Natural killer cell (primary cell): ENCODE results near the gene CAVIN1. TPM values are rescaled to one million over a fixed set of nuclear protein-coding genes. Genes with fewer than 3 reads are reported as not detected.
A peak's percentile ranks its signal among the peaks of the same experiment; 100 is the strongest.

ENCODE experiments used
- ATAC-seq, 3 donors: fragments of 150-1000 bp in 2 of 3; fragments of 200-7000 bp in 1 of 3; cut with Tn5 transposase; 1 replicate in 1 of 3; 2 replicates in 2 of 3; pipeline ENCODE4 v1.10.0; 2021; ENCODE audit warnings: mild to moderate bottlenecking in 2 of 3, moderate library complexity in 2 of 3
- DNase-seq, 2 donors: peaks; one replicate each; pipeline versions ENCODE4 v3.0.0 to v3.0.0-alpha.2; 2013 to 2021; ENCODE audit warnings: mixed read lengths in 1 of 2
- H3K27ac ChIP-seq: one replicate; pipeline ENCODE4 v1.5.1; 2013; ENCODE audit warnings: mild to moderate bottlenecking, low read length
- H3K27me3 ChIP-seq: one replicate; pipeline ENCODE4 v1.6.1; 2013; ENCODE audit warnings: low read length; ENCODE audit not compliant: control insufficient read depth, insufficient read depth
- H3K36me3 ChIP-seq: one replicate; pipeline ENCODE4 v1.6.1; 2013; ENCODE audit warnings: low read length; ENCODE audit not compliant: control insufficient read depth, insufficient read depth
- H3K4me1 ChIP-seq: one replicate; pipeline ENCODE4 v1.6.1; 2013; ENCODE audit warnings: low read length; ENCODE audit not compliant: control insufficient read depth, insufficient read depth
- H3K4me3 ChIP-seq: one replicate; pipeline ENCODE4 v1.5.1; 2013; ENCODE audit warnings: low read length
- H3K9me3 ChIP-seq: one replicate; pipeline ENCODE4 v1.6.1; 2013; ENCODE audit warnings: low read length; ENCODE audit not compliant: control insufficient read depth, insufficient read depth
- H3K27ac Mint-ChIP-seq, 2 donors: one replicate each; pipeline ENCODE4 v1.8.0; 2022; ENCODE audit warnings: mild to moderate bottlenecking in 2 of 2, mixed read lengths in 2 of 2, moderate library complexity in 1 of 2
- H3K27me3 Mint-ChIP-seq, 2 donors: one replicate each; pipeline ENCODE4 v1.8.0; 2022; ENCODE audit warnings: low read depth in 2 of 2, mixed read lengths in 2 of 2
- H3K36me3 Mint-ChIP-seq: one replicate; pipeline ENCODE4 v1.8.0; 2022; ENCODE audit warnings: mixed read lengths
- H3K4me1 Mint-ChIP-seq, 2 donors: one replicate each; pipeline ENCODE4 v1.8.0; 2022; ENCODE audit warnings: mixed read lengths in 2 of 2
- H3K4me3 Mint-ChIP-seq: one replicate; pipeline ENCODE4 v1.8.0; 2022; ENCODE audit warnings: mild to moderate bottlenecking, moderate library complexity, mixed read lengths
- H3K9me3 Mint-ChIP-seq, 2 donors: one replicate each; pipeline ENCODE4 v1.8.0; 2022; ENCODE audit warnings: mixed read lengths in 2 of 2
- CTCF ChIP-seq: fragments of 200-600 bp; IDR thresholded peaks from one replicate; pipeline ENCODE4 v1.8.0; 2022; ENCODE audit warnings: antibody characterized with exemption
- WGBS: methylation state at CpG from one replicate; pipeline ENCODE4 v1.1.7; 2013; ENCODE audit warnings: missing lambda C conversion rate; ENCODE audit not compliant: insufficient coverage; 5-methylcytosine and 5-hydroxymethylcytosine counted together
- intact Hi-C: fragments of 100-400 bp; cut with micrococcal nuclease; formaldehyde crosslinking; loops from one replicate; pipeline ENCODE4 v1.14.2; 2022
- total RNA-seq, 4 donors: library from RNA; stranded (reverse); fragments of 120-200 nt in 1 of 4; gene quantifications; one replicate each; pipeline versions ENCODE4 v1.2.3 to v1.2.4, GENCODE V29; 2013 to 2022

CAVIN1 gene
- under 1 TPM in 2 of 3 donors, not detected in 1; 0.11 to 0.20 TPM for total RNA-seq
- total RNA-seq (2013) = not detected

- H3K4me3 ChIP-seq = peak within 1 kb of the TSS; percentile 11
- no peaks in the 10 kb centered on the region for H3K36me3 ChIP-seq
- Mint-ChIP-seq H3K9me3 (no peaks in the 10 kb centered on the region), H3K27me3 (peaks cover 40 to 43% of the 10 kb centered on the region in 2 donors), H3K27ac (no peak within 1 kb of the TSS), H3K36me3 (no peaks in the 10 kb centered on the region), H3K4me1 (peaks cover 6 to 21% of the 10 kb centered on the region in 2 donors), H3K4me3 (peak within 1 kb of the TSS; percentile 66)
- 5% methylated on average over 57 of the region's 58 CpGs for WGBS
- no peak within 1 kb of the TSS for H3K27ac ChIP-seq
- peaks cover 18% of the 10 kb centered on the region for H3K4me1 ChIP-seq
- no peaks in the 10 kb centered on the region for H3K9me3 ChIP-seq
- peaks cover 28% of the 10 kb centered on the region for H3K27me3 ChIP-seq
- ATAC-seq = peak in 1 of 3 donors; percentile 36
- no peak for DNase-seq
- TF ChIP-seq CTCF = no peak
- intact Hi-C loops = no loop called here
Measured at GRCh38 chr17:42422958-42423712, at the start of gene CAVIN1. Gene CAVIN1 (minus strand): TSS chr17:42423256. CDS start chr17:42423097, 159 bp downstream.

- Mint-ChIP-seq H3K4me3 (no peak overlapping the region), H3K9me3 (no peaks in the 10 kb centered on the region), H3K4me1 (no peaks in the 10 kb centered on the region), H3K27ac (no peak overlapping the region), H3K36me3 (no peaks in the 10 kb centered on the region), H3K27me3 (peaks cover 11 to 19% of the 10 kb centered on the region in 2 donors)
- 91% methylated on average over 5 of the region's 5 CpGs for WGBS
- H3K27ac ChIP-seq = no peak overlapping the region
- DNase-seq (no peak), ATAC-seq (no peak)
- no peak for TF ChIP-seq CTCF
- H3K9me3 ChIP-seq = no peaks in the 10 kb centered on the region
- H3K4me3 ChIP-seq = no peak overlapping the region
- intact Hi-C loops = no loop called here
- no peaks in the 10 kb centered on the region for H3K36me3 ChIP-seq
- no peaks in the 10 kb centered on the region for H3K4me1 ChIP-seq
- H3K27me3 ChIP-seq = no peaks in the 10 kb centered on the region
Measured at GRCh38 chr17:42467889-42468288, 44.8 kb upstream of the CAVIN1 start.

- no peak overlapping the region for H3K27ac Mint-ChIP-seq
- no peak overlapping the region for H3K4me3 ChIP-seq
- H3K4me1 ChIP-seq = peaks cover 5% of the 10 kb centered on the region
- H3K36me3 Mint-ChIP-seq = no peaks in the 10 kb centered on the region
- intact Hi-C loops = no loop called here
- no peak for ATAC-seq
- no peak overlapping the region for H3K27ac ChIP-seq
- H3K36me3 ChIP-seq = no peaks in the 10 kb centered on the region
- DNase-seq = no peak
- peaks cover 23 to 35% of the 10 kb centered on the region in 2 donors for H3K27me3 Mint-ChIP-seq
- H3K9me3 ChIP-seq = no peaks in the 10 kb centered on the region
- no peak for TF ChIP-seq CTCF
- no peak overlapping the region for H3K4me3 Mint-ChIP-seq
- WGBS = 93% methylated on average over 1 of the region's 4 CpGs
- no peaks in the 10 kb centered on the region for H3K9me3 Mint-ChIP-seq
- peaks cover 16 to 18% of the 10 kb centered on the region in 2 donors for H3K4me1 Mint-ChIP-seq
- H3K27me3 ChIP-seq = peaks cover 21% of the 10 kb centered on the region
Measured at GRCh38 chr17:42463976-42464400, 40.9 kb upstream of the CAVIN1 start.
